ENCODE data around the gene SFXN4. TPM values are rescaled to one million over a fixed set of nuclear protein-coding genes. Genes with fewer than 3 reads are reported as not detected.

The SFXN4 gene
- total RNA-seq, 3 donors from 2014 or later (not counting 1 experiment from before 2014, with no cell fraction given) = 5.5 to 13.7 (median 8.1) TPM

DNA sequence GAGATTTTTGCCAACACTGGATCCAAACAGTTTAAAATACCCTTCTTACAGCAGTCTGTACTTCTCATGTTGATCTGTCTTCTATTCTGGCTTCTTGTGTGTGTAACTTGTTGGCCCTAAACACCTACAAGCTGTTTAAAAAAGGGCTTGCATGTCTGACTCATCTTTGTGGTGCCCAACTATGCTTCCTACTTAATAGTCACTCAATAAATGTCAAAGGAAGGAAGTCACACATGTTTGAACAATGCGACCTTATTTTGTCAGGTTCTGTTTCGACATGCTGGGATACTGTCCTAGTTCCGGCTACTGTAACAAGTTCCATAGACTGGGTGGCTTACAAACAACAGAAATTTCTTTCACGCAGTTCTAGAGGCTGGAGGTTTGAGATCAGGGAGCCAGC, 32.4 kb upstream of the SFXN4 start:
- Histone ChIP-seq H3K4me3 (ENCODE audit: low read length) (no peak overlapping the region), H3K36me3 (ENCODE audit: control insufficient read depth, insufficient read depth, low read length) (no peaks in the 10 kb centered on the region), H3K27ac (ENCODE audit: low read length) (no peak overlapping the region), H3K4me1 (ENCODE audit: control insufficient read depth, insufficient read depth, low read length) (no peaks in the 10 kb centered on the region), H3K27me3 (ENCODE audit: control insufficient read depth, insufficient read depth, low read length) (no peaks in the 10 kb centered on the region), H3K9me3 (ENCODE audit: control insufficient read depth, insufficient read depth, low read length) (no peaks in the 10 kb centered on the region)
- Mint-ChIP-seq H3K9me3 (no peaks in the 10 kb centered on the region), H3K36me3 (no peaks in the 10 kb centered on the region), H3K4me1 (peaks cover 16 to 20% of the 10 kb centered on the region in 2 donors), H3K27me3 (ENCODE audit: low read depth in 2 of 2) (peaks cover 0 to 2% of the 10 kb centered on the region in 2 donors), H3K4me3 (no peak overlapping the region), H3K27ac (peak overlapping the region; percentile 50 to 75)
- TF ChIP-seq CTCF (IDR thresholded peaks at IDR 0.05) = no peak
- intact Hi-C loops (cut with micrococcal nuclease) = loop anchor here (2.0 kb wide), 1 partner anchor 247 kb away; no protein-coding TSS in a partner anchor
- DNase-seq = no peak
- peak; percentile 69 to 87 (median 80) for ATAC-seq
- 60% methylated on average over 4 of the region's 4 CpGs for WGBS (ENCODE audit: insufficient coverage)

DNA sequence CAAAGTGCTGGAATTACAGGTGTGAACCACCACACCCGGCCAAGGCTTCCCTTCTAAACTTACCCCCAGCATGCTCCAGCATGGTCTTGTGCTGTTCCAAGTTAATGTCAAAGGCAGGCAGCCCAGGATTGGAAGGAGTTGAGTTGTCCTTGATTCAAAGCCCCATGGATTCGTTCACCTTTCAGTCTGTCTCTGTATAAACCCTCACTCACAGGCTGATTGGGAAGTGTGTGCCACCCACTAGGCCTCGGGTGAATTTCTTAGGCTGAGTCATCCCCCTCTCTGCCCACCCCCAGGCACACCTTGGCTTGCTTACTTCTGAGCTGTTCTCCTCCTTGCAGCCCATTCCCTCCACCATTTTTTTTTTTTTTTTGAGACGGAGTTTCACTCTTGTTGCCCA, 26.4 kb upstream of the SFXN4 start:
- 78% methylated on average over 3 of the region's 4 CpGs for WGBS (ENCODE audit: insufficient coverage)
- Histone ChIP-seq H3K9me3 (ENCODE audit: control insufficient read depth, insufficient read depth, low read length) (no peaks in the 10 kb centered on the region), H3K36me3 (ENCODE audit: control insufficient read depth, insufficient read depth, low read length) (no peaks in the 10 kb centered on the region), H3K4me3 (ENCODE audit: low read length) (no peak overlapping the region), H3K4me1 (ENCODE audit: control insufficient read depth, insufficient read depth, low read length) (peaks cover 14% of the 10 kb centered on the region), H3K27me3 (ENCODE audit: control insufficient read depth, insufficient read depth, low read length) (no peaks in the 10 kb centered on the region), H3K27ac (ENCODE audit: low read length) (no peak overlapping the region)
- Mint-ChIP-seq H3K4me1 (peaks cover 10 to 12% of the 10 kb centered on the region in 2 donors), H3K27ac (no peak overlapping the region), H3K4me3 (no peak overlapping the region), H3K9me3 (no peaks in the 10 kb centered on the region), H3K36me3 (no peaks in the 10 kb centered on the region), H3K27me3 (ENCODE audit: low read depth in 2 of 2) (peaks cover 0 to 12% of the 10 kb centered on the region in 2 donors)
- ATAC-seq (no peak), DNase-seq (no peak)
- no peak for TF ChIP-seq CTCF (IDR thresholded peaks at IDR 0.05)
- intact Hi-C loops (cut with micrococcal nuclease) = no loop called here

DNA sequence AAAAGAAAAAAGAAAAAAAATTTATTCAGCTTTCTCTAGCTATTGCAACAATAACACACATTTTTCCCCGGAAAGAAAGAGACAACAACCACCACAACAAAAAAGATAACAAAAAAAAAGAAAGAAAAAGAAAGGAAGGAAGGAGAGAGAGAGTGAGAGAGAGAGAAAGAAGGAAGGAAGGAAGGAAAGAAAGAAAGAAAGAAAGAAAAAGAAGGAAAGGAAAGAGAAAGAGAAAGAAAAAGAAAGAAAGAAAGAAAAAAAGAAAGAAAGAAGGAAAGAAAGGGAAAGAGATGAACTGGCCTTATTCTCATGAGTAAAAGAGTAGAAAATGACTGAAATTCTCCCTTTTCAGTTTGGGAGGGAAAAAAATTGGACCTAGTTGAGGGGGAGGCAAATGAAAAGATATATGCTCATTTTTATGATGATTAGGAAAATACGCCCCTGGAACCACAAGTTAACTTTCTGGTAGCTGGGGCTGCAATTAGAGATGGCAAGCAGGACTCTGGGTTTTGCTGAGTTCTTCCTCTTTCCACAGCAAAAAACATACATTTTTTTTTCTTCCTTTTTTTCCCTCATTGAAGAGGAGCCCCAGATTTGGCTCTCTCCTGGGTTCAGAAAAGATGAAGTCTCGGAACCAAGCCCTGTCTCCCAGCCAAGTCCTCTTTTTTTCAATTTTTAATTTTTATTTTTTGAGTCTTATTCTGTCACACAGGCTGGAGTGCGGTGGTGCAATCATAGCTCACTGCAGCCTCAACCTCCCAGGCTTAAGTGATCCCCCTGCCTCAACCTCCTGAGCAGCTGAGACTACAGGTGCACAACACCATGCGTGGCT, 25.7 kb upstream of the SFXN4 start:
- no peaks in the 10 kb centered on the region for H3K27me3 ChIP-seq (ENCODE audit: control insufficient read depth, insufficient read depth, low read length)
- peaks cover 14% of the 10 kb centered on the region for H3K4me1 ChIP-seq (ENCODE audit: control insufficient read depth, insufficient read depth, low read length)
- no peaks in the 10 kb centered on the region for H3K36me3 Mint-ChIP-seq
- ATAC-seq = no peak
- H3K36me3 ChIP-seq (ENCODE audit: control insufficient read depth, insufficient read depth, low read length) = no peaks in the 10 kb centered on the region
- no peak for TF ChIP-seq CTCF (IDR thresholded peaks at IDR 0.05)
- H3K9me3 ChIP-seq (ENCODE audit: control insufficient read depth, insufficient read depth, low read length) = no peaks in the 10 kb centered on the region
- 50% methylated on average over 4 of the region's 5 CpGs for WGBS (ENCODE audit: insufficient coverage)
- H3K4me1 Mint-ChIP-seq = peaks cover 10 to 12% of the 10 kb centered on the region in 2 donors
- no peak for DNase-seq
- intact Hi-C loops (cut with micrococcal nuclease) = no loop called here
- H3K27ac Mint-ChIP-seq = no peak overlapping the region
- H3K27me3 Mint-ChIP-seq (ENCODE audit: low read depth in 2 of 2) = peaks cover 0 to 12% of the 10 kb centered on the region in 2 donors
- H3K4me3 ChIP-seq (ENCODE audit: low read length) = no peak overlapping the region
- no peak overlapping the region for H3K27ac ChIP-seq (ENCODE audit: low read length)
- H3K9me3 Mint-ChIP-seq = no peaks in the 10 kb centered on the region
- no peak overlapping the region for H3K4me3 Mint-ChIP-seq
